Limb (tissue), 2 donors: ENCODE results near the gene DENND2D.
"Not testable (repeated sequence)": the region's sequence is repeated elsewhere in the genome, so short reads cannot be mapped to it uniquely, and the experiment has no call there.

Experiments used
- DNase-seq, 2 donors: peaks; one replicate each; pipeline ENCODE4 v3.0.0-alpha.2; 2016; ENCODE audit errors: extremely low spot score in 2 of 2

Gene DENND2D

DNA sequence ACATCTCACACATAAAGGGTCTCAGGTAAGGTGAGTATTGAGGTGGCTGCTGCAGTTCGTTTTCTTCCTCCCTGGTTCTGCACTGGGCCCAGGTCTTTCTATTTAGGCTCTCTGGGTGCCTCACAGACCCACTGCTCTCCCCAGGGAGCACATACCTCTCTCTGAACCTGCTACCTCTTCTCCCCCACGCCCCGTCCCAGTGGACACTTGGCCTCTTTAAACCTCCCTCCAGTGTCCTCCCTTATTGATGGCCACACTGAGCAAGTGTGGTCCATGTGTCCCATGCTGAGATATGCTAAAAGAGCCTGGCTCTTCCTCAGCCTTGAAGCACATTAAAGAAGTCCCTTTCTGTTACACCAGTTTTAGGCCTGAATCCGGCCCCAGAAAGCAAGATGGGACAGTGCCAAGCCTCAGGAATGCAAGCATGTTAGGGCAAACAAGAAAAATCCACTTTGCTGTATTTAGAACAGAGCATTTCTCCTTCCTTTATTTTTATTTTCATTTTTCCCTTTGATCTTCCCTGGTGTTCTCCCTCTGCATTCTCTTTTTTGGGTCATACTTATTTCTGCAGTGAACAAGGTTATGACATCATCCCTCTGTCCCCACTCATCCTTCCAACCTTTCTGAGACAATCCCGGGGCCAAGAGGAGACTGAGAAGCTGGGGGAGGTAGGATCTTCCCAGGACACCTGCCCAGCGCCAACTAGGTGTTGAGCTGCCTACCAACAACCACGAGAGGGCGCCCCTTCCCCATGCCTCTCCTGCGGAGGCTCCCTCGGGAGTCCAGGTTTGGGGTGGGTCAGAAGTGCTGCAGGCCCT lies 22.1 kb upstream of the DENND2D start:
- peak in 1 of 2 donors; percentile 77 for DNase-seq

DNA sequence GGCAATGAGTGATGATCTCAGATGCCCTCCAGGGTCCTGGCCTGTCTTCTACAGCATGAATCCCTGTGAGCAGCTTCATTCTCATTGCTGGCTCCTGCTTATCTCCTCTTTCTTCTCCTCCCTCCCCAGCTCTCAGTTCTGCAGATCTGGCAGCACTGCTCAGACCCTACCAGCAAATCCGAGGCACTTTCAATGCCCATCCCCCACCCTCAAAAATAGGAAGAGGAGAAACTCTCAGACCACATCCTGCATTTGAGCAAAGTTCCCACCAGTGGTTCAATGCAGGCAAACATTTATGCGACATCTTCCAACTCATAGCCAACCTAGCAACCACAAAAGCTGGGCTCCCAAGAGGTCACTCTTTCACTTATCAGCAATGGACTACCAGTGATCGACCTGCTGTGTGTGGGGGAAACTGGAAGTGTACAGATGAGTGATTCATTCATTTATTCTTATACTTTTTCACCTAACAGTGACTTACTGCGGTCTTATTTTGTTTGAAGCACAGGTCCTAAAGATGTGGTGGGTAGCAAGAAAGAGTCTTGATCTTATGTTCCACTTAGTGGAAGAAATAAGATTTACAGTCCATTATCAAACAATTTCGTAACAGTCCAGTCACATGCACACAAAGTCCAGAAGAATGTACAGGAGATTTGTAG lies 21.3 kb upstream of the DENND2D start:
- no peak for DNase-seq

DNA sequence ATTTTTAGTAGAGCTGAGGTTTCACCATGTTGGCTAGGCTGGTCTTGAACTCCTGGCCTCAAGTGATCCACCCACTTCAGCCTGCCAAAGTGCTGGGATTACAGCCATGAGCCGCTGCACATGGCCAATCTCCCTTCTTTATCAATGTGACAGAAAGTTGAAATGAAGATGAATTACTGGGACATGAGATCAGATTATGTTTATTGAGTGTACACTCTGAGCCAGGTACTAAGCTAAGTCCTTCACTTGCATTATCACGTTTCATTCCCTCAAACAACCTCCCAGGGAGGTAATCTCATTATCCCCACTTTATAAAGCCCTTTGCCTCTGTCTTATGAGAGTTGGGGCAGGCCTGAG lies 20.8 kb upstream of the DENND2D start:
- no peak for DNase-seq

DNA sequence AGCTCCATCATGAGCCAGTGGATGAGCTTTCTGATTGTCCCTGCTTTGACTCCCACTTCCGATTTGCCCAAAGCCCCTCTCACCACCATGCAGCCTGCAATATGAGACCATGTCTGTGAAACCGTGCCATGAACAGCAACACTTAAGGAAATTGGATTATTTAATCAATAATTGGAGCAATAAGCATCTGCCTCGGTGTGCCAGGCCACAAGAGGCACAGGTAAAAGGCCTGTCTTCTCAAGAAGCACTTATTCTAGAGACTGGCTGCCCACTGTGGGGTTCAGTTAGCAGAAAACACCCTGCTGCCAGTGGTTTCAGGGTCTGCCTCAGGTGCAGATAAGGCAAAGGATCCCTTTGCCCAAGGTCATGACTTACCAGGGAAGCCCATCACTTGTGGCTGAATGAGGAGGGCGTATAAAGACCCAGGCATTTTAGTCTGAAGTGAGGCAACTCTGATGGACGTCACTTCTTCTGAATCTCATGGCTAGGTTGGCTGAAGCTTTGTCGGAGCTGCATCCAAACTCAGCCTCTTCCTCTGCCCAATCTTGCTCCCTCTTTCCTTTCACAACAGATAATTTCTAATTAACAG lies 19.9 kb upstream of the DENND2D start:
- DNase-seq: no peak

DNA sequence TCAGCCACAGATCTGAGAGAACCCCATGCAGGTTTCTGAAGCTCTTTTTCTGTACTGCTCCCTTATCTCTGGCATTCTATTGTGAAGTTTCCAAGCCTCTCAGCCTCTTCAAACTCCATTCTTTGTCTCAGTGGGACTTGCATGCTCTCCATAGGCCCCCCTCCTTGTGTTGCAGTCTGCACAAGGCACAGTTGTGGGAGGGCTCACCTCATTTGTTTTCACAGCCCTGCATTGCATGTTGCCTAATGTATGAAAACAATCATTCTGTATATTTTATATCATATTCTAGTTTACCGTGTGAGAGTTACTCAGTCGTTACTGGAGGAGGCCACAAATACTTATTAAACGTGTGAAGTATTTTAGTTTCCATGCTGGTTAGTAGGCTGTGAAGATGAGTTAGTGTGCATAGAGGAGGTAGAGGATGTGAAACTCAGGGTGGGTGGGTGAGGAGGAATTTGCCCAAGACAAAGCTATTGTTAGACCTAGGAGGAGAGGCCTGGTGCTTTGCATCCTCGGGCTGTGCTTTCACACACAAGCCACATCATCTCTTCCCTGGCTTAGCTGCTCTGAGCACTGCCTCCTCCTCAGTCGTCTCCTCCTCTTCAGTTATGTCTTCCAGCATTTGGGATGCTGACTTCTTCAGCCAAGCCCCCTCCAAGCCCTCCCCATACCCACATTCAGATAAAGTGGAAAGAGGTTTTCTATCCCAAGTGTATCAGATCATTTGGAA lies 19.3 kb upstream of the DENND2D start:
- DNase-seq: no peak

DNA sequence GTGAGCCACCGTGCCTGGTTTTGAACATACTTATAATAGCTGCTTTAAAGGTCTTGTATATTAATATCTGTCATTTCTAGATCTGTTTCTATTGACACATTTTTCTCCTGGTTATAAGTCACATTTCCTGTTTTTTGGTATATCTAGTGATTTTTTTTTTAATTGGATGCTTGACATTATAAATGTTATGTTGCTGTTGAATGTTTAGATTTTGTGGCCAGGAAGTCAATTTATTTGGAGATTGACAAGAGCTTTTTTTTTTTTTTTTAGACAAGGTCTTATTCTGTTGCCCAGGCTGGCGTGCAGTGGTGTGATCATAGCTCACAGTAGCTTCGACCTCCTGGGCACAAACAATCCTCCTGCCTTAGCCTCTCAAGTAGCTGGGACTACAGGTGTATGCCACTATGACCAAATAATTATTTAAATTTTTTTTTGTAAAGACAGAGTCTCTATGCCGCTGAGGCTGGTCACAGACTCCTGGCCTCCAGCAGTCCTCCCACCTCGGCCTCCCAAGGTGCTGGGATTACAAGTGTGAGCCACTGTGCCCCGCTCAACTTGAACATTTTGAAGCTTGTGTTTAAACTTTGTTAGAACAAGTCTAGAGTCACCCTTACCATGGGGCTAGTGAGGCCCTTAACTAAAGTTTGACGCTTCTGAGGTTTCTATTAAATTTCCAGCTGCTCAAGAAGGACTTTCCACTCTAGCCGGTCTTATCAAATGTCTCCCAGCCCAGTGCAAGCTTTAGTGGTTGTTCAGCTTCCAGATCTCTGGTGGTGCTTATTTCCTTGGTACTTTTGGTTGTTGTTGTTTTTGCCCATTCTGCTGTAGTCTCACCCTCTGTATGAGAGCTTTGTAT lies 18.5 kb upstream of the DENND2D start:
- no peak for DNase-seq

DNA sequence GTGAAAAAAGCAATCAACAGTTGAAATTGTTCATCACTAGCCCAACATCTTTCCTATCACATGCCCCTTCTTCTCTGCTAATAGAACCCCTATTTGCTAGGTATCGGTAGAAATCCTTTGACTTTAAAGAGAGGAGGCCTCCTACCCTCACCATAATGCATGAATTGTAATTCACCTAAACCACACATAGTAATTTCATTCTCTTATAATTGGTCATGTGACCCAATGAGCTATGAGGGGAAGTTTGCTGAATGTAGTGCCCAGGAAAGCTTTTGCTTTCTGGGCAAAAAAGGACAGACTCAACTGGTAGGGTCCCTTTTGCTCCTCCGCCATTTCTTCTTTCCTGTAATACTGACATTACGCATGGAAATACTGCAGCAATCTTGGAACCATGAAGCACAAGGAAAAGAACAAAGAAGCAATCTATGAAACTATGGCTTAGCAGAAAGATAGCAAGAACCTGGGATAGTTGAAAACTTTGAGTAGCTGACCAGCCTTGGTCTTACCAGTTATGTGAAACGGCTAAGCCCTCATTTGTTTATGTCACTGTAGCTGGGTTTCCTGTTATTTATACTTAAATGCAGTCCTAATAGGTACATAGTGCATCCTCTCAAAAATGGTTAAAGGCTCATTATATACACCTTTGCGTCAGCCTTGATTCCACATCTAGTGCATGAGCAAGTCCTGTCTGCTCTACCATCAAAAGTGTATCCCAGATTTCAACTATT lies 16.9 kb upstream of the DENND2D start:
- DNase-seq: no peak

DNA sequence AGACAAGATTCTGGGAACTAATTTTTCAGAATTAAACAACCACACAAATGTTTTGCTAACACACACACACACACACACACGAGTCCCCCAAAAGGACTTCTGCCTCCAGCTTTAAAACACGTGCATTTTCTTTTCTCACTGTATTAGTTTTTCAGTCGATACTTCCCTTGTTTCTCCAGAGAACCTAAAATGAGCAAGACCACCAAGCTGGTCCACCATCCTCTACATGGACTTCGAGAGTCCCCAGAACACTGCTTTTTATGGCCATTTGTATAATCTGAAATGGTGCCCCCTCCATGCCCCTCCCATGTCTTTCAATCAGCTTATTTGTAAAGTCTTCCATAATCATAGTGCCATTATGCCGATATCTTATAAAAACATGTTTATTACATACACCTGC lies 16.3 kb upstream of the DENND2D start:
- DNase-seq: no peak

DNA sequence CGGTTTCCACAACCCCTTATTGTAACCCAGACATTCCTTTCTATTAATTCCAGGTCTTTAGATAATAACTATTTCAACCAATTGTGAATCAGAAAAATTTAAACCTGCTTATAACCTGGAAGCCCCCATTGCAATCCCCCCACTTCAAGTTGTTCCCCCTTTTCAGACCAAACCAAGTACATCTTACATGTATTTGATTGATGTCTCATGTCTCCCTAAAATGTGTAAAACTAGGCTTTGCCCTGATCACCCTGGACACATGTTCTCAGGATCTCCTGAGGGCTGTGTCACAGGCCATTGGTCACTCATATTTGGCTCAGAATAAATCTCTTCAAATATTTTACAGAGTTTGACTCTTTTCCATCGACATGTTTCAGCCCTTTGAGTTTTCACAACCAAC lies 14.8 kb upstream of the DENND2D start:
- DNase-seq: not testable (repeated sequence)

DNA sequence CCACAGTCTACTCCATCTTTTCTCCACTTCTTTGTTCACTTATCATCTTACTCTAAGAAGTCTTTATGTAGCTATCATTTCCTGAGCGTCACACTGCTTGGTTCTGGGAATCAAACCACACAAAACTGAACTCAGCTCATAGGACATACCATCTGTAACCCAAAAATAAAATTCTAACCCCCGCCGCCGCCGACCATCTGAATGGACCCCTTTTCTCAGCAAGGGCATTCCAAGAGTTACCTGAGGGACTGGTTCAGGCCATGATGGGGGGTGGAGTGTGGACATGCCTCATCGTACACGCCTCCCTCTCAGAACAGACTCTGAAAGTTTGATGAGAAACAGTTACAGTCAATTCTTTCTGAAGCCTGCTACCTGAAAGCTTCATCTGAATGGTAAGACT lies 14.4 kb upstream of the DENND2D start:
- DNase-seq: no peak

DNA sequence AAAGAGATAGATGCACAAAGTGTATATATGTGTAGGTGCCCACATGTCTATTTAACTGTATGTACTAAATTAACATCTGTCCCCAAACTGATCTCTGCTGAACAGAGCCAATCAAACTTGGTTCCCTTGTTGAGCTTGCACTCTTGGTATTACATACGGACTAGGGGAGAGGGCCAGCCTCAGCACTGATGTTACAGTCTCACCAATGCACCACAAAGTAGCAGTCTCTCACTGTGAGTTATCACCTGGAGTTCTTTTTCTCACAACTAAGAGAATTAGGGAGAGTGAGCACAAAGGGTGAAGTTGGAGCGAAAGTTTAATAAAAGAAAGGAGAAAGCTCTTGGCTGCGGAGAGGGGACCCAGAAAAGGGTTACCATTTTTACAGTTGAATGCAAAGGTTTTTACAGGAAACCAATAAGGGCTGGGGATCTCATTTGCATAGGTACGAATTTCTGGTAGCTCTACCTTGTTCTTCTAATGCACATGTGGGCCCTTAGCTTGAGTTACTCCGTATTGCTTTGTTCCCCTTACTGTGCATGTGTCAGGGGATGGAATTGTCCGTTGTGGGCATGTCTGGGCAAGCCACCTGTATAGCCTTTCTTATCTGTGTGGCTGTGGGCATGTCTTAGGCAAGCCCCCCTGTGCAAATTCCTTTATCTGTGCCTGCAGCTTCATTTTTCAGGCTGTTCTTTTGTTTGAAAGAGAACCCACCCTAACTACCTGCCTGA lies 13.8 kb upstream of the DENND2D start:
- DNase-seq: no peak

DNA sequence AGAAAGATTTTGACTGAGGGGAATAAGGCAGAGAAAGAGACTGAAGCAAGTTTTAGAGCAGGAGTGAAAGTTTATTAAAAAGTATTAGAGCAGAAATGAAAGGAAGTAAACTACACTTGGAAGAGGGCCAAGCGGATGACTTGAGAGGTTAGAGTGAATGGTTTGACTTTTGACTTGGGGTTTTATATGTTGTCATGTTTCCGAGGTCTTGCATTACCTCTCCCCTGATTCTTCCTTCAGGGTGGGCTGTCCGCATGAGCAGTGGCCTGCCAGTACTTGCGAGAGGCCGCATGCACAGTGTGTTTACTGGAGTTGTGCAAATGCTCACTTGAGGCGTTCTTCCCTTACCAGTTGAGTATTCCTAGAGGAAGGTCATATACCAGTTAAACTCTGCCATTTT lies 13.0 kb upstream of the DENND2D start:
- DNase-seq: no peak

DNA sequence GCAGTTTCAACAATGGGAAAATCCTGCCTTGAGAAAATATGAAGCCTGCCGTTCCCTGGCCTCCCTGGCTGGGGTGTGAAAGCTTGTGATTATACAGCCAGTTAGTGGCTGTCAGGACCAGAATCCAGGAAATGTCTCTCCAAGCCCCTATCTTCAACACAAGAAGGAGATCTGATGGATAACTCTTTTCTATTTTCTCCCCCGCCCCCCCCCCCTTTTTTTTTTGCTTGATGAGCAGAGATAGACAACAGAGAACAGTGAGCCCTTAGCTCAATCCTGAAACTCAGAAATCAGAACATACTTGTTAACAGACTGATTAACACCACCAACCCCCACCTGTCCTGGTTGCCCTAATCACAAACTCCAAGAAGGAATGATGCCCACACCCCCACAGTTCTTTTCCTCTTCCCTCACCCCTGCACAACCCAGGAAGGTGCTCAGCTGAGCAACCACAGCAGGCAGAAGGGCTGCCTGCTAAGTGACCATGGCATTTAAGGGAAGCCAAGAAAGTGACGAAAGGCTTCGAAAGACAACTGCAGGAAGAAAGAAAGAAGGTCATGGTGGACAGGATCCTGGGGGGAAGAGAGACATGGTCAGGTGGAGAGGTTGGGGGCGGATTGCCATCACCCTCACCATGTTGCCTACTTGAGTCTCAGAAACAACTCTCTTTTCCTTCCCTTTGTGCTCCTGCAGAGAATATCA lies 12.3 kb upstream of the DENND2D start:
- DNase-seq: no peak

DNA sequence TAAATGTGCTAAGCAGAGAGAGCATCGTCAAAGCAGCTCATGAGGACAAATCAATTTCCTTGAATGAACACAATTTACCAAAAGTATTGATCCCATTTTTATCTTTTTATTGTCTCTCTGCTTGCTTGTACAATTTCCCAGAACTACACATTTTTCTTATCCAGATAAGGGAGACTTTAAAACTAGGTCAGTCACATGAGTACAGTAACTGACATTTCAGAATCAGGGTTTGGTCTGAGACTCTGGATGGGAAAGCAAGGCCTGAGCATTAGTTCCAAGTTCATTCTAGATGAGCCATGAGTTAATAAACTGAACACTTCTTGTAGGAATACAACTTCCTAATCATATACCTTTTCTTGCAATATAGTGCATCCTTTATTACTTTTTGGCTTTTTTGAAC lies 11.5 kb upstream of the DENND2D start:
- no peak for DNase-seq

DNA sequence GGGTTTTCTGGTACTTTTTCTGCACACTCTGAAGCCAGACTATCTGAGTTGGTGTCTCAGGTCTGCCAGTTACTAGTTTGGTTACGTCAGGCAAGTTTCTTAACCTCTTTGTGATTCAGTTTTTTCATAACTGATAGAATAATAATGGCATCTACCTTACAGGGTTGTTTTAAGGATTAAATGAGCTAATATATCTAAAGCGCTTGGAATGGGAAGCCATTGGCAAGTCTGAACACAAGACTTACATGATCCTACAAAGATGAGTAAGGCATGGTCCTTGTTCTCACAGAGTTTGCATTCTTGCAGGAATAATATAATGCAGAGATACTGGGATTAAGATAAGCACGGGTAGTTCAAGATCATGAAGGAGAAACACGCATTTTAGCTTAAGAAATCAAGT lies 9.2 kb upstream of the DENND2D start:
- no peak for DNase-seq

DNA sequence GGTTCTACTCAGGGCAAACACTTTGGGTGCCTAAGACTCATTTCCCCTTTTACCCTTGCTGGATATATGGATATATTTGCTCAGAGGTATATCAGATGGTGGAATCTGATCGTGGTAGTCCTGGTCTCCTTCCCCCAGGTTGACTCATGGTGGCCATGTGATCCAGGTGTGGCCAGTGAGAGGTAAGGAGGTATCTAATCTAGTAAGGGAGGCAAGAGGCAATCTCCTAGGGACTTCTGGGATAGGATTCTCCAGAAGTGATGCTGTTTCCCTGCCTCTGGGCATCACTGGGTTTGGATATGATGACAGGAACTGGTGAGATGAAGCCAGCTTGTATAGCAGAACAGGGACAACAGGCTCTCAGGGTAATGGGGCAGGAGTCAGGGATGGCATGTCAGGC lies 8.5 kb upstream of the DENND2D start:
- DNase-seq: no peak

DNA sequence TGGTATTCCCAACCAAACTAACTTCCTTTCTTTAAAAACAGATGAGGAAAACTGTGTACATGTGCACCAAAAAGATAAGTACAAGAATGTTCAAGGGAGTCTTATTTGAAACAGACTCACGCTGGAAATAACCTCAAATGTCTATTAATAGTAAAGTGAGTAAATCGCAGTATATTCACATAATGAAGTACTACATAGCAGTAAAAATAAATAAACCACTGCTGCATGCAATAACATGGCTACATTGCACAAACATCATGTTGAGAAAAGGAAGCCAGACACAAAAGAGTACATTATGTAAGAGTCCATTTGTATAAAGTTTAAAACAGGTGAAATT lies 5.2 kb upstream of the DENND2D start:
- no peak for DNase-seq

DNA sequence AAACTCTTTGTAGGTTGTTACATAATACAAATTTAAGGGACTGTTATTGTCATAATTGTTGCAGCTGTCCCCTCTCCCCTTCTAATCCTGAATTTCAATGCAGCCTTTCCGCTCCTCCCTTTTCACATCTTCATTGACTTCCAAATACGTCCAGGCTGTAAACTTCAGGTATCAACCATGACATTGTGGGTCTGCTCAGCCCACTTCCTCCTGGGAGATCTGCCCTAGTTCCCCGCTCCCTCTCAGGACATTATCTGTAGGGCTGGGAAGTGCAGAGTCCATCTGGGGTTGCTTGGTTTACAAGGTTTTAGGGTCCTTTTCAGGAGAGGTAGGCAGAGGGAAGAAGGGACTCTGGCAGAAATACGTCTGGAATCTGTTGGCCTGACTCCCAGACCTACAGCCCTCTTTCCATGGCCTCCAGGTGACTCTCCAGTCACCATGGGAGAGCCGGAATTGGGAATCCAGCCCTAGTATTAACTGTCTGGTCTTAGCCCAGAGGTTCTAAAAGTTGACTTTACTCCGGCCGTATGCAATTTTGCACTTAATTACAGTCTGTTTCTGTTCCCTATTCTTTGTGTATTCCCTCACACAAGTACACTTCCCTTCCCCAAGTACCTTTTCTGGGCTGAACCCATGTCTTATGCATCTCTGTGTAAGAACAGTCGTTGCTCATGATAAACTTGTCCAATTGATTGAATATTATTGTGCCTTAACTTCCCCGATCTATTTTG lies 4.7 kb upstream of the DENND2D start:
- DNase-seq: no peak
